Trophoblast cell (in vitro differentiated cells and primary cell): ENCODE measurements around the gene CATSPER1.

Source experiments
- DNase-seq, 2 donors: peaks; one replicate each; pipeline ENCODE4 v3.0.0-alpha.2; 2016
- H2AFZ ChIP-seq: 2 replicates; pipeline ENCODE4 v1.6.1; 2013; ENCODE audit warnings: low read length, moderate library complexity, mild to moderate bottlenecking; ENCODE audit not compliant: insufficient read depth, poor library complexity
- H2AK5ac ChIP-seq: 2 replicates; pipeline ENCODE4 v1.6.1; 2013; ENCODE audit warnings: mild to moderate bottlenecking, low read length
- H2BK120ac ChIP-seq: 2 replicates; pipeline ENCODE4 v1.6.1; 2013; ENCODE audit warnings: low read length, mild to moderate bottlenecking, moderate library complexity; ENCODE audit not compliant: insufficient read depth, poor library complexity
- H2BK12ac ChIP-seq: 2 replicates; pipeline ENCODE4 v1.6.1; 2013; ENCODE audit warnings: mild to moderate bottlenecking, low read length, moderate library complexity
- H2BK5ac ChIP-seq: 2 replicates; pipeline ENCODE4 v1.6.1; 2013; ENCODE audit warnings: low read length, low read depth, moderate library complexity, mild to moderate bottlenecking; ENCODE audit not compliant: poor library complexity
- H3K14ac ChIP-seq: 2 replicates; pipeline ENCODE4 v1.6.1; 2013; ENCODE audit warnings: mild to moderate bottlenecking, low read length
- H3K18ac ChIP-seq: 2 replicates; pipeline ENCODE4 v1.6.1; 2013; ENCODE audit warnings: mild to moderate bottlenecking, low read length
- H3K23ac ChIP-seq: 2 replicates; pipeline ENCODE4 v1.6.1; 2013; ENCODE audit warnings: low read length
- H3K27ac ChIP-seq: 2 replicates; pipeline ENCODE4 v1.5.1; 2013; ENCODE audit warnings: low read depth, mild to moderate bottlenecking, inconsistent platforms, low read length, moderate library complexity
- H3K27me3 ChIP-seq: 2 replicates; pipeline ENCODE4 v1.6.1; 2013; ENCODE audit warnings: inconsistent platforms, mild to moderate bottlenecking, low read length, moderate library complexity; ENCODE audit not compliant: insufficient read depth
- H3K36me3 ChIP-seq, 2 experiments: 1 replicate in 1 of 2; 2 replicates in 1 of 2; pipeline ENCODE4 v1.6.1; 2013; ENCODE audit warnings: low read length in 2 of 2, mild to moderate bottlenecking in 2 of 2, moderate library complexity in 1 of 2; ENCODE audit not compliant: insufficient read depth in 2 of 2, control insufficient read depth in 1 of 2
- H3K4ac ChIP-seq: 2 replicates; pipeline ENCODE4 v1.6.1; 2013; ENCODE audit warnings: low read depth, mild to moderate bottlenecking, low read length, moderate library complexity
- H3K4me1 ChIP-seq, 2 experiments: 1 replicate in 1 of 2; 2 replicates in 1 of 2; pipeline ENCODE4 v1.6.1; 2013; ENCODE audit warnings: low read length in 2 of 2, mild to moderate bottlenecking in 2 of 2, moderate library complexity in 1 of 2; ENCODE audit not compliant: insufficient read depth in 2 of 2, control insufficient read depth in 1 of 2
- H3K4me2 ChIP-seq: 2 replicates; pipeline ENCODE4 v1.6.1; 2013; ENCODE audit warnings: inconsistent platforms, mild to moderate bottlenecking, low read length, moderate library complexity
- H3K4me3 ChIP-seq: 2 replicates; pipeline ENCODE4 v1.5.1; 2013; ENCODE audit warnings: mild to moderate bottlenecking, low read depth, low read length, inconsistent platforms
- H3K79me1 ChIP-seq: one replicate; pipeline ENCODE4 v1.6.1; 2013; ENCODE audit warnings: low read length
- H3K79me2 ChIP-seq: 2 replicates; pipeline ENCODE4 v1.6.1; 2013; ENCODE audit warnings: low read length, mild to moderate bottlenecking; ENCODE audit not compliant: control insufficient read depth, insufficient read depth, poor library complexity
- H3K9ac ChIP-seq: 2 replicates; pipeline ENCODE4 v1.6.1; 2013; ENCODE audit warnings: mild to moderate bottlenecking, low read length
- H3K9me3 ChIP-seq: 2 replicates; pipeline ENCODE4 v1.6.1; 2013; ENCODE audit warnings: low read depth, mild to moderate bottlenecking, control low read depth, inconsistent platforms, low read length; ENCODE audit not compliant: insufficient read depth
- H4K12ac ChIP-seq: 2 replicates; pipeline ENCODE4 v1.6.1; 2013; ENCODE audit warnings: low read depth, mild to moderate bottlenecking, low read length, moderate library complexity
- H4K8ac ChIP-seq: 2 replicates; pipeline ENCODE4 v1.6.1; 2013; ENCODE audit warnings: low read depth, mild to moderate bottlenecking, low read length, moderate library complexity
- H4K91ac ChIP-seq: one replicate; pipeline ENCODE4 v1.6.1; 2013; ENCODE audit warnings: low read depth, mild to moderate bottlenecking, low read length, moderate library complexity
- WGBS: extraction: QIAGEN DNeasy Blood & Tissue Kit; methylation state at CpG from one replicate; pipeline ENCODE4 v1.1.7; 2013; ENCODE audit warnings: missing lambda C conversion rate; ENCODE audit not compliant: insufficient read length, insufficient coverage; ENCODE audit errors: extremely low coverage; 5-methylcytosine and 5-hydroxymethylcytosine counted together

Gene CATSPER1

DNA sequence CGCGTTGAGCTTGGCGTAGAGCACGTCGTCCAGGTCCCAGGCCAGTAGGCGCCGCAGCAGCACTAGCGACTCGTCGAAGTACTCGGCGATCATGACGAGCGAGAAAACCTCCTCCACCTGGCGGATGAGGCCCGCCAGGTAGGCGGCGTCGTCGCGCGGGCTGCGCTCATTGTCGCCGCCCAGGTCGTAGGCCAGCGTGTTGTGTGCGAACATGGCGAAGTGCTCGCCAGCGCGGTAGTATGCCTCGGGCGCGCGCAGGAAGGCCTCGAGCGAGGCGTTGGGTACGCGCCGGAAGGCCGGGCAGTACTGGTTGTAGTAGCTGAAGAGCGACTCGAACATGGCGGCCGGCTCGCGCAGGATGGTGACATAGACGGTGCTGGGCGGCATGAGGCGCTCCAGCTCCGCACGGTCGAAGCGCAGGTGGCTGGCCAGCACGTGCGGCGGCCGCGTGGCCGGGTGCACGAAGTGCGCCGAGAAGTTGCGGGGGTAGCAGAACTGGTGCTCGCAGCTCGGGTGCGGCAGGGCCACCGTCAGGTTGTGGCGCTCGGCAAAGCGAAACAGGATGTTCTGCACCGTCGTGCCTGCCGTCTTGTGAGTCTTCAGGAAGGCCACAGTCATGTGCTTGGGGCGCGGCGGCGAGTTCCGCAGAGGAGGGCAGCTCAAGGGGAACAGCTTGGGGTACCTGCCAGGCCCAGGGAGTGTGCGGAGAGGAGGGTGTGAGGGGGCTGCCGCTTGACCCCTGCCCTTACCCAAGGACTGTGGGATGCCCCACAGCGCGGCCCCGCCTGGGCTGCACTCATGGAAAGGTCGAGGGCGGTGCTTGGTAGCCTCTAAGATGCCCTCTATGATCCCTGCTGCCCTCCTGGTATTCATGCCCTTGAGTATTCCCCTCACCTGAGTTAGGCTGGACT is 17.0 kb upstream of the CATSPER1 start:
- H3K9me3 ChIP-seq: no peaks in the 10 kb centered on the region
- H3K9ac ChIP-seq: no peak overlapping the region
- H2AK5ac ChIP-seq: no peak overlapping the region
- peaks cover 0 to 4% of the 10 kb centered on the region in 2 experiments for H3K4me1 ChIP-seq
- no peak overlapping the region for H3K14ac ChIP-seq
- H4K8ac ChIP-seq: no peak overlapping the region
- H4K12ac ChIP-seq: no peak overlapping the region
- no peaks in the 10 kb centered on the region for H3K27me3 ChIP-seq
- H4K91ac ChIP-seq: no peak overlapping the region
- H3K18ac ChIP-seq: no peak overlapping the region
- H2BK120ac ChIP-seq: no peak overlapping the region
- H3K4me2 ChIP-seq: no peak overlapping the region
- H3K79me1 ChIP-seq: no peaks in the 10 kb centered on the region
- no peak overlapping the region for H2AFZ ChIP-seq
- H3K23ac ChIP-seq: no peak overlapping the region
- DNase-seq: no peak
- H3K4ac ChIP-seq: no peak overlapping the region
- no peaks in the 10 kb centered on the region for H3K79me2 ChIP-seq
- no peak overlapping the region for H2BK5ac ChIP-seq
- H3K27ac ChIP-seq: no peak overlapping the region
- H3K36me3 ChIP-seq: no peaks in the 10 kb centered on the region
- H2BK12ac ChIP-seq: no peak overlapping the region
- H3K4me3 ChIP-seq: peak overlapping the region; percentile 25
- WGBS: no CpG with 5 or more reads among the region's 88 CpGs

DNA sequence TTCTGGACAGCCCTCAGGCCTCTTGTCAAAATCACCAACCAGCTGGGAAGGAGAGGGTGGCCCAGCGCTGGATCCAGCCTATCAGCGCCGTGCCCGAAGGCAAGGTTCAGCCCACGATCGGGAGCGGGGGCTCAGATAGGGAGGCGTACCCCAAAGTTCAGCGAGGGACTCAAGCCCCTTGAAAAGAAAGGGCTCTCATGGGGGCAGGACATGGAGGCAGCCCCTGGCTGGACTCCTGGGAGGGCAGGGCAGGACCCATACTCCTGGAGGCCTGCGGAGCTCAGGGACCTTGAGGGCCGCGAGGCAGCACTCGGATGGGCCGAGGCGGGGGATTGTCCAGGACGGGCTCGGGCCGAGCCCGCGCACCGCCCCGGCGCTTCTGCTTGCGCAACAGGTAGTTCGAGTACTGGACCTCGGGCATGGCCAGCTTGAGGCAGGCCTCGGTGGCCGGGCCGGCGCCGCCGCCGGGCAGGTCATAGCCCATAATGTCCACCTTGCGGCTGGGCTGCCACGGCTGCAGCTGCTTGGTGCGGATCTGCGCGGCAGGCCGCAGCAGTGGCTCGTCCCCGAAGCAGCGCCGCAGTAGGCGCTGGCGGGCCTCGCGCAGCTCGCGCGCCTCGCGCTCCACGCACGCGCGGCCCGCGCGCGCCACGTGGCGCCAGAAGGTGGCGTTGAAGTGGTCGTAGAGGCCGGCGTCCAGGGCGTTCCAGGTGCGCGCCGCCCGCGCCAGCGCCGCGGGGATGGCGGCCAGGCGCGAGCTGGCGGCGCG is 16.1 kb upstream of the CATSPER1 start:
- Histone ChIP-seq H2BK5ac (no peak overlapping the region), H3K27ac (no peak overlapping the region), H3K9me3 (no peaks in the 10 kb centered on the region), H2BK120ac (no peak overlapping the region), H3K14ac (no peak overlapping the region), H2BK12ac (no peak overlapping the region), H3K4me2 (no peak overlapping the region), H4K12ac (no peak overlapping the region), H3K9ac (no peak overlapping the region), H4K91ac (no peak overlapping the region), H3K18ac (no peak overlapping the region), H3K27me3 (no peaks in the 10 kb centered on the region), H3K79me1 (no peaks in the 10 kb centered on the region), H3K4ac (no peak overlapping the region), H2AK5ac (no peak overlapping the region), H3K79me2 (no peaks in the 10 kb centered on the region), H2AFZ (no peak overlapping the region), H4K8ac (no peak overlapping the region), H3K4me1 (peaks cover 0 to 4% of the 10 kb centered on the region in 2 experiments), H3K23ac (no peak overlapping the region), H3K36me3 (no peaks in the 10 kb centered on the region), H3K4me3 (no peak overlapping the region)
- no CpG with 5 or more reads among the region's 81 CpGs for WGBS
- no peak for DNase-seq

DNA sequence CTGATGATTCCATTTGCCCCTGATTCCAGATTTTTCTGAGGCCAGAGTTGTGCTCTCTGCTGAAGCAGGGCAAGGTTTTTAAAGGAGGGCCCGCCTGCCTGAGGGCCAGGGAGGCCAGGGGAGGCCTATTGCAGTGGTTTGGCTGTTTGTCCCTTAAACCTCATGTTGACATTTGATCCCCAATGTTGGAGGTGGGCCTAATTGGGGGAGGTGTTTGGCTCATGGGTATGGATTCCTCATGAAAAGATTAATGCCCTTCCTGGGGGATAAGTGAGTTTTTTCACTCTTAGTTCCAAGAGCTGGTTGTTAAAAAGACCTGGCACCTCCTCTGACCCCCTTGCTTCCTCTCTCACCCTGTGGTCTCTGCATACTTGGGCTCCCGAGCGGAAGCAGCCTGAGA is 13.5 kb upstream of the CATSPER1 start:
- Histone ChIP-seq H3K27me3 (no peaks in the 10 kb centered on the region), H3K4ac (no peak overlapping the region), H4K91ac (no peak overlapping the region), H2BK5ac (no peak overlapping the region), H3K27ac (no peak overlapping the region), H2BK120ac (no peak overlapping the region), H3K9ac (no peak overlapping the region), H3K4me1 (no peaks in the 10 kb centered on the region), H4K12ac (no peak overlapping the region), H2BK12ac (no peak overlapping the region), H3K36me3 (no peaks in the 10 kb centered on the region), H3K23ac (no peak overlapping the region), H3K4me3 (no peak overlapping the region), H3K9me3 (peaks cover 11% of the 10 kb centered on the region), H3K79me1 (no peaks in the 10 kb centered on the region), H2AFZ (no peak overlapping the region), H4K8ac (no peak overlapping the region), H3K79me2 (no peaks in the 10 kb centered on the region), H3K18ac (no peak overlapping the region), H3K14ac (no peak overlapping the region), H3K4me2 (no peak overlapping the region), H2AK5ac (no peak overlapping the region)
- WGBS: no CpG with 5 or more reads among the region's 3 CpGs
- no peak for DNase-seq

DNA sequence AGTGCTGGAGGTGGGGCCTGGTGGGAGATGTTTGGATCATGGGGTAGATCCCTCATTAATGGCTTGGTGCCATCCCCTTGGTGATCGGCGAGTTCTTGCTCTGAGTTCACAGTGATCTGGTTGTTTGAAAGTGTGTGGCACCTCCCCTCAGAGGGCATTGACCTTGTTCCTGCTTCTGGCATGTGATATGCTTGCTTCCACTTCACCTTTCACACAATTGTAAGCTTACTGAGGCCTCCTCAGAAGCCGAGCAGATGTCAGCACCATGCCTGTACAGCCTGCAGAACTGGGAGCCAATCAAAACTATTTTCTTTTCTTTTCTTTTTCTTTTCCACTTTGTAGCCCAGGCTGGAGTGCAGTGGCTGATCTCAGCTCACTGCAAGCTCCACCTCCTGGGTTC is 11.0 kb upstream of the CATSPER1 start:
- no peak overlapping the region for H4K91ac ChIP-seq
- no peak overlapping the region for H2BK5ac ChIP-seq
- H3K9ac ChIP-seq: no peak overlapping the region
- H3K4ac ChIP-seq: no peak overlapping the region
- WGBS: no CpG with 5 or more reads among the region's 3 CpGs
- no peaks in the 10 kb centered on the region for H3K27me3 ChIP-seq
- H3K79me2 ChIP-seq: no peaks in the 10 kb centered on the region
- H3K36me3 ChIP-seq: no peaks in the 10 kb centered on the region
- H2AK5ac ChIP-seq: no peak overlapping the region
- no peak for DNase-seq
- H3K9me3 ChIP-seq: peaks cover 11% of the 10 kb centered on the region
- H3K79me1 ChIP-seq: no peaks in the 10 kb centered on the region
- no peak overlapping the region for H4K12ac ChIP-seq
- no peak overlapping the region for H3K27ac ChIP-seq
- no peak overlapping the region for H2BK12ac ChIP-seq
- no peak overlapping the region for H2AFZ ChIP-seq
- H3K4me2 ChIP-seq: no peak overlapping the region
- no peak overlapping the region for H2BK120ac ChIP-seq
- H3K4me3 ChIP-seq: no peak overlapping the region
- H3K18ac ChIP-seq: no peak overlapping the region
- no peak overlapping the region for H3K14ac ChIP-seq
- H3K4me1 ChIP-seq: no peaks in the 10 kb centered on the region
- no peak overlapping the region for H4K8ac ChIP-seq
- H3K23ac ChIP-seq: no peak overlapping the region
